Pulmonary artery endothelial cell (primary cell): Measurements from ENCODE around the gene PTCHD1. TPM values are rescaled to one million over a fixed set of nuclear protein-coding genes. Genes with fewer than 3 reads are reported as not detected.

Source experiments
- DNase-seq: peaks from one replicate; pipeline ENCODE4 v3.0.0-alpha.2; 2011; ENCODE audit warnings: low read depth, low spot score
- total RNA-seq: library from RNA; depleted of rRNA; stranded (reverse); fragments of >200 nt; gene quantifications from 2 replicates; pipeline ENCODE4 v1.2.3, GENCODE V29; 2014

The PTCHD1 gene
- total RNA-seq, 1 donor from 2014 or later = not detected

GRCh38 chrX:23344904-23345271 is 10.2 kb downstream of the PTCHD1 start:
- DNase-seq = no peak

- no peak for DNase-seq
Measured at GRCh38 chrX:23356189-23356588, 21.5 kb downstream of the PTCHD1 start.

GRCh38 chrX:23364416-23364815 is 29.8 kb downstream of the PTCHD1 start:
- DNase-seq = no peak

- no peak for DNase-seq
Measured at GRCh38 chrX:23365541-23365940, 30.9 kb downstream of the PTCHD1 start.

- no peak for DNase-seq
Measured at GRCh38 chrX:23366914-23367313, 32.3 kb downstream of the PTCHD1 start.

GRCh38 chrX:23369027-23369426 is 34.4 kb downstream of the PTCHD1 start:
- DNase-seq = no peak

GRCh38 chrX:23372220-23372902 is 37.7 kb downstream of the PTCHD1 start:
- DNase-seq = no peak

- no peak for DNase-seq
Measured at GRCh38 chrX:23373129-23373804, 38.6 kb downstream of the PTCHD1 start.

- DNase-seq = no peak
Measured at GRCh38 chrX:23374291-23374690, 39.6 kb downstream of the PTCHD1 start.

- no peak for DNase-seq
Measured at GRCh38 chrX:23376581-23376980, 41.9 kb downstream of the PTCHD1 start.

GRCh38 chrX:23380581-23380980 is 45.9 kb downstream of the PTCHD1 start:
- no peak for DNase-seq

GRCh38 chrX:23381099-23382087 is 46.7 kb downstream of the PTCHD1 start:
- no peak for DNase-seq

GRCh38 chrX:23382572-23382971 is 47.9 kb downstream of the PTCHD1 start:
- DNase-seq = no peak

- DNase-seq = no peak
Measured at GRCh38 chrX:23383411-23383810, 48.8 kb downstream of the PTCHD1 start.

- no peak for DNase-seq
Measured at GRCh38 chrX:23385242-23385641, 50.6 kb downstream of the PTCHD1 start.

- DNase-seq = no peak
Measured at GRCh38 chrX:23386260-23386659, 51.6 kb downstream of the PTCHD1 start.

GRCh38 chrX:23386726-23387125 is 52.1 kb downstream of the PTCHD1 start:
- DNase-seq = no peak

GRCh38 chrX:23387550-23388184 is 53.0 kb downstream of the PTCHD1 start:
- DNase-seq = no peak

GRCh38 chrX:23389196-23389792 is 54.6 kb downstream of the PTCHD1 start:
- DNase-seq = no peak

- no peak for DNase-seq
Measured at GRCh38 chrX:23390979-23391378, 56.3 kb downstream of the PTCHD1 start.

GRCh38 chrX:23392195-23392594 is 57.5 kb downstream of the PTCHD1 start:
- no peak for DNase-seq
